ENCODE data around the gene OSBPL5. TPM values are rescaled to one million over a fixed set of nuclear protein-coding genes. Genes with fewer than 3 reads are reported as not detected.

The OSBPL5 gene
- total RNA-seq, 1 donor from 2014 or later, result 115 TPM

DNA sequence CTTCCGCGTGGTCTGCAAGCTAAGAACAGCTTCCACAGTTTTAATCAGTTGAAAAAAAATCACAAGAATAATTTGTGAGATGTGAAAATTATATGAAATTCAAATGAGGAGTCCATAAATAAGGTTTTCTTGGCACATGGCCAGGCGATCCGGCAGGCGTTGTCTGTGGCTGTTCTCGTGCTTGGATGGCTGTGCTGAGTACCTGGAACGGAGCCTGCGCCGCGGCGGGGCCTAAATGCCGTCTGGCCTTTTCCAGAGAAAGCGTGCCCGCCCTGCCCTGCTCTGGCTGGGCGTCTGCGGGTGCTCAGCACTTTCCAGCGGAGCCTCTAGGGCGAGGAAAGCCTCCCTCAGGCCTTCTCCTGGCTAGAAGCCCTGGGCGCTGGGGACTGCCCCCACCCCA is 41.8 kb downstream of the OSBPL5 start:
- Mint-ChIP-seq H3K9me3 (ENCODE audit: unreplicated experiment) (peaks cover 7% of the 10 kb centered on the region), H3K4me1 (ENCODE audit: low read depth, unreplicated experiment) (no peaks in the 10 kb centered on the region), H3K4me3 (ENCODE audit: unreplicated experiment) (no peak overlapping the region), H3K27ac (ENCODE audit: unreplicated experiment) (no peak overlapping the region), H3K36me3 (ENCODE audit: unreplicated experiment) (peaks cover 2% of the 10 kb centered on the region), H3K27me3 (ENCODE audit: unreplicated experiment) (peaks cover 5% of the 10 kb centered on the region)
- TF ChIP-seq, protein P1, sequence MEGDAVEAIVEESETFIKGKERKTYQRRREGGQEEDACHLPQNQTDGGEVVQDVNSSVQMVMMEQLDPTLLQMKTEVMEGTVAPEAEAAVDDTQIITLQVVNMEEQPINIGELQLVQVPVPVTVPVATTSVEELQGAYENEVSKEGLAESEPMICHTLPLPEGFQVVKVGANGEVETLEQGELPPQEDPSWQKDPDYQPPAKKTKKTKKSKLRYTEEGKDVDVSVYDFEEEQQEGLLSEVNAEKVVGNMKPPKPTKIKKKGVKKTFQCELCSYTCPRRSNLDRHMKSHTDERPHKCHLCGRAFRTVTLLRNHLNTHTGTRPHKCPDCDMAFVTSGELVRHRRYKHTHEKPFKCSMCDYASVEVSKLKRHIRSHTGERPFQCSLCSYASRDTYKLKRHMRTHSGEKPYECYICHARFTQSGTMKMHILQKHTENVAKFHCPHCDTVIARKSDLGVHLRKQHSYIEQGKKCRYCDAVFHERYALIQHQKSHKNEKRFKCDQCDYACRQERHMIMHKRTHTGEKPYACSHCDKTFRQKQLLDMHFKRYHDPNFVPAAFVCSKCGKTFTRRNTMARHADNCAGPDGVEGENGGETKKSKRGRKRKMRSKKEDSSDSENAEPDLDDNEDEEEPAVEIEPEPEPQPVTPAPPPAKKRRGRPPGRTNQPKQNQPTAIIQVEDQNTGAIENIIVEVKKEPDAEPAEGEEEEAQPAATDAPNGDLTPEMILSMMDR (IDR thresholded peaks at IDR 0.05; ENCODE audit: partially characterized antibody, unreplicated experiment), result no peak
- no peak for DNase-seq

DNA sequence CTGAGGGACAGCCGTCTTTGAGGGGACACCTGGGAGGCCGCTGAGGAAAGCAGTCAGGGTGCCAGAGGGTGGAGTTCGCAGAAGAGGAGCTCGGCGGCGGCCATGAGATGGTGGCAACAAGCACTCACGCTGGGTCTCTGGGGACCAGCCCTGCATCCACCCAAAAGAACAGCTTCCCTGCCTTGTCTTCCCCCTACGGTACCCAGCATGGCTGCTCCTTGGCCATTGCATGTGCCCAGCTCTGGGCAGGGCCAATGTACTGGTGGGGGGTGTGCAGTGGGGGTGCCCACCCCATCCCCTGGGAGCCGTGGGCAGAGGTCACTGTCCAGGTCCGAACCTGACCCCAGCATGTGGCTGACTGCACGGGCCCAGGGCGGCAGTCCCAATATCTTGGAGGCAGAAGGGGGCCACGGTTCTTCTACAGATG is 42.3 kb downstream of the OSBPL5 start:
- DNase-seq, result no peak
- Mint-ChIP-seq H3K36me3 (ENCODE audit: unreplicated experiment) (peaks cover 7% of the 10 kb centered on the region), H3K9me3 (ENCODE audit: unreplicated experiment) (peaks cover 8% of the 10 kb centered on the region), H3K27ac (ENCODE audit: unreplicated experiment) (no peak overlapping the region), H3K4me3 (ENCODE audit: unreplicated experiment) (no peak overlapping the region), H3K4me1 (ENCODE audit: low read depth, unreplicated experiment) (no peaks in the 10 kb centered on the region), H3K27me3 (ENCODE audit: unreplicated experiment) (peaks cover 5% of the 10 kb centered on the region)
- TF ChIP-seq, protein P1 (IDR thresholded peaks at IDR 0.05; ENCODE audit: partially characterized antibody, unreplicated experiment), result no peak

DNA sequence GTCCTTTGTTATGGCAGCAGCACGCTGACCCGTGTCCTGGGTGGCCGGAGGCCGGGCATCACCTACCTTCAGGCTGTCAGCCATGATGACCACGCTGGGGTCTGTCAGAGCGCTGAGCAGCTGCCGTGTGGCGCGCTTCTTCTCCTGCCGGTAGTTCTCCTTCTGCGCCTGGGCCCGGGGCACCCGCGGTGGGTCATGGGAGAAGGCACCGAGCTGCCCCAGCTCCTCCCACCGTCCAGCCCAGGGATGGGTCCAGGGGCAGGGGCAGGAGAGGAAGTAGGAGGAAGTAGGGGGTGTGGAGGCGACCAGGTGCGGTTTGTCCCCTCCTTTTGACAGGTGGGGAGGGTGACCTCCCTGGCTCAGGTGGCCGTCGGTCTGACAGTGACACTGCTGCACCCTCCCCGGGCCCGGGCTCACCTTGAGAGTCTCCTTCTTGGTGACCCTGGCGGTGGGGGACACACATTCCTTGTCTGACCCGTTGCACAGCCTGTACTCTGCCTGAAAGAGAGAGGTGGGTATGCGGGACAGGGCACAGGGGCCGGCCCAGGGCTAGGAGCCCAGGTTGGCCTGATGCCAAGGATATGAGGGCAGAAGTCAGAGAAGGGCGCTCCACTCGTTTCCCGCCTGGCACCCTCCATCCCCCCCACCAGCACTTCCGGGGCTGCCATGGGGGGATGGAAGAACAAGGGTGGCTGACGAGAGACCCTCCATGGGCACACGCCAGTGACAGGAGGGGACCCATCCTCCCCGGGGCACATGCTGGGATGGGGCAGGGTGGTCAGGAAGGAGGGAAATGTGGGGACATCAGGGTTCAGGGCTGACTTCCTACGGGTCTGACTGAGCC is 43.0 kb downstream of the OSBPL5 start:
- H3K4me1 Mint-ChIP-seq (ENCODE audit: low read depth, unreplicated experiment), result no peaks in the 10 kb centered on the region
- H3K27ac Mint-ChIP-seq (ENCODE audit: unreplicated experiment), result no peak overlapping the region
- no peak overlapping the region for H3K4me3 Mint-ChIP-seq (ENCODE audit: unreplicated experiment)
- H3K36me3 Mint-ChIP-seq (ENCODE audit: unreplicated experiment), result peaks cover 11% of the 10 kb centered on the region
- peaks cover 8% of the 10 kb centered on the region for H3K9me3 Mint-ChIP-seq (ENCODE audit: unreplicated experiment)
- TF ChIP-seq, protein P1 (IDR thresholded peaks at IDR 0.05; ENCODE audit: partially characterized antibody, unreplicated experiment), result no peak
- H3K27me3 Mint-ChIP-seq (ENCODE audit: unreplicated experiment), result peaks cover 5% of the 10 kb centered on the region
- DNase-seq, result no peak

DNA sequence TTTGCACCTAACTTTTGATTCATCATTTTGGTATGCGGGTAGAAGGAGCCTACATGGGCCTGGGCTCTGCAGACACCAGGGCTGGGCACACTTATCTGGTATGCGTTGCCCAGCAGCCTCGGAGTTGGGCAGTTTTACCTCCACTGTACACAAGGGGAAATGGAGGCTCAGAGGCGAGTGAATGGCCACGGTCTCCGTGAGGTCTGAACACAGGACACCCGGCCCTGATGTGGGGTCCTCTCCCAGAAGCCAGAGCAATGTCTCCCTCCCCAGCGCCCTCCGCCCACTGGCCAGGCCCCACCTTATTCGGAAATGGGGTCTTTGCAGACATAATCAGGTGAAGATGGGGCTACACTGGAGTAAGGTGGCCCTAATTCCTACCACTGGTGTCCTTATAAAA is 43.7 kb downstream of the OSBPL5 start:
- Mint-ChIP-seq H3K27ac (ENCODE audit: unreplicated experiment) (no peak overlapping the region), H3K36me3 (ENCODE audit: unreplicated experiment) (peaks cover 12% of the 10 kb centered on the region), H3K4me3 (ENCODE audit: unreplicated experiment) (no peak overlapping the region), H3K4me1 (ENCODE audit: low read depth, unreplicated experiment) (no peaks in the 10 kb centered on the region), H3K9me3 (ENCODE audit: unreplicated experiment) (peaks cover 8% of the 10 kb centered on the region), H3K27me3 (ENCODE audit: unreplicated experiment) (peaks cover 5% of the 10 kb centered on the region)
- TF ChIP-seq, protein P1 (IDR thresholded peaks at IDR 0.05; ENCODE audit: partially characterized antibody, unreplicated experiment), result no peak
- DNase-seq, result no peak

DNA sequence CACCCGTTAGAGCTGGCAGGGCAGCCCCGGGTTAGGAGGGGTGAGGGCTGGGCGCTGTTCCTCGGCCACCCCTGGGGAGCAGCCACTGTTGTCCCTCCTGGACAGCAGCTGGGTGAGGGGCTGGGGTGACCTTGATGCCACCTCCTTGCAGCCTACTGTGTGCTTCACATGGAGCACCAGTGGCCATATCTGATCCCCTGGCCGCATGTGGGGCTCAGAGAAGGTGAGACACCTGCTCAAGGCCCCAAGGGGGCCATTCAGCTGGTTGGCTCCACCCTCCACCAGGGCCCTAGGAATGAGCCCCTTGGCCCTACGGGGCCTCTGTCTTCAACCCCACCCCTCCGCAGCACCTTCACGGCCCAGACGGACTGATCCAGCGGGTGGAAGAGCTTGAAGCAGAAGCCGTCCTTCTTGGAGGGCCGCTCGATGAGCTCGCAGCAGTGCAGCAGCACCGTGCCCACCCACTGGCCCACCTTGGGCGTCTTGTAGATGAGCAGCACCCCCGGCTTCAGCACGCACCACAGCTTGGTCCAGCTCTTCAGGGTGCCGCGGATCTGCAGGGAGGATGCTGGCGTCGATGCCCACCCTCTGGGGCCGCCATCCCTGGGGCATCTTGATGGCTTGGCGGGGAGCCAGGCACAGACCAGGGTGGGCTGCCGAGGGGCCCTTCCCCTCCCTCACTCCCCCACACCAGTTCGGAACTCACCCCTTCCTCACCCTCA is 44.9 kb downstream of the OSBPL5 start:
- H3K4me1 Mint-ChIP-seq (ENCODE audit: low read depth, unreplicated experiment), result no peaks in the 10 kb centered on the region
- peaks cover 3% of the 10 kb centered on the region for H3K27me3 Mint-ChIP-seq (ENCODE audit: unreplicated experiment)
- no peak overlapping the region for H3K27ac Mint-ChIP-seq (ENCODE audit: unreplicated experiment)
- H3K4me3 Mint-ChIP-seq (ENCODE audit: unreplicated experiment), result no peak overlapping the region
- DNase-seq, result no peak
- peaks cover 19% of the 10 kb centered on the region for H3K36me3 Mint-ChIP-seq (ENCODE audit: unreplicated experiment)
- TF ChIP-seq, protein P1 (IDR thresholded peaks at IDR 0.05; ENCODE audit: partially characterized antibody, unreplicated experiment), result no peak
- H3K9me3 Mint-ChIP-seq (ENCODE audit: unreplicated experiment), result peaks cover 8% of the 10 kb centered on the region
